Kidney (tissue), 14 donors: ENCODE measurements around the gene CYTH1. TPM values are rescaled to one million over a fixed set of nuclear protein-coding genes. Genes with fewer than 3 reads are reported as not detected.

ENCODE experiments used
- DNase-seq, 5 donors: peaks; one replicate each; pipeline ENCODE4 v3.0.0-alpha.2; 2013 to 2020
- FAIRE-seq: peaks from 2 replicates; lab custom pipeline; 2012; peaks lifted over from hg19 to GRCh38; lab: Jason Lieb, UNC
- H3K27ac ChIP-seq, 2 donors: one replicate each; pipeline ENCODE4 v1.7.0; 2013; ENCODE audit warnings: low read depth in 2 of 2, low read length in 2 of 2, inconsistent platforms in 1 of 2
- H3K27me3 ChIP-seq: one replicate; pipeline ENCODE4 v1.7.1; 2013; ENCODE audit warnings: low read length, inconsistent platforms; ENCODE audit not compliant: control insufficient read depth, insufficient read depth
- H3K36me3 ChIP-seq, 3 donors: one replicate each; pipeline versions ENCODE4 v1.7.0 to v1.7.1; 2013; ENCODE audit warnings: low read length in 3 of 3, control low read depth in 1 of 3, inconsistent platforms in 1 of 3; ENCODE audit not compliant: insufficient read depth in 3 of 3, control insufficient read depth in 2 of 3
- H3K4me1 ChIP-seq, 3 donors: one replicate each; pipeline versions ENCODE4 v1.7.0 to v1.7.1; 2013; ENCODE audit warnings: low read length in 3 of 3, inconsistent platforms in 1 of 3, low read depth in 1 of 3; ENCODE audit not compliant: control insufficient read depth in 2 of 3, insufficient read depth in 2 of 3
- H3K4me3 ChIP-seq, 3 donors: one replicate each; pipeline versions ENCODE4 v1.7.0 to v1.8.1; 2013; ENCODE audit warnings: low read length in 3 of 3, control low read depth in 1 of 3, inconsistent platforms in 1 of 3
- H3K9ac ChIP-seq, 3 donors: one replicate each; pipeline versions ENCODE4 v1.7.0 to v1.7.1; 2013; ENCODE audit warnings: low read length in 3 of 3, control low read depth in 1 of 3, inconsistent platforms in 1 of 3
- H3K9me3 ChIP-seq, 3 donors: one replicate each; pipeline versions ENCODE4 v1.7.0 to v1.7.1; 2013; ENCODE audit warnings: low read length in 3 of 3, control low read depth in 1 of 3, inconsistent platforms in 1 of 3; ENCODE audit not compliant: control insufficient read depth in 2 of 3, insufficient read depth in 1 of 3
- CTCF ChIP-seq: IDR thresholded peaks from 3 replicates; pipeline ENCODE4 v1.5.1; 2012; ENCODE audit warnings: mild to moderate bottlenecking, moderate library complexity, borderline replicate concordance; ENCODE audit not compliant: insufficient read depth; ENCODE audit errors: extremely low read depth
- intact Hi-C: fragments of 100-400 bp; cut with DNase I; formaldehyde crosslinking; loops from one replicate; pipeline ENCODE4 v1.11.1; 2022
- polyA plus RNA-seq: library from polyadenylated mRNA; stranded (reverse); fragments of 350-450 nt; fragmentation: Illumina TruSeq; extraction: RNeasy Lipid Tissue Mini Kit (QIAGEN cat#74804); gene quantifications from one replicate; pipeline ENCODE4 v1.2.3, GENCODE V29; 2014; ENCODE audit warnings: low read depth, low replicate concordance; ENCODE audit not compliant: insufficient read depth
- total RNA-seq: library from RNA; stranded (reverse); fragmentation: NEBNext Ultra II Directional; extraction: Animal tissue kit (Norgen Biotek cat#: 25700); gene quantifications from one replicate; pipeline ENCODE4 v1.2.1, GENCODE V29; 2021
- donor health status: control.
- donor health status: control.
- donor health status: control.
- donor health status: control.
- donor health status: control.
- donor health status: DM: yes; HTN: yes; CAD: no.
- donor health status: Normal renal cell carcinoma (clear cell type).

Gene CYTH1
- total and polyA plus RNA-seq, 2 donors from 2014 or later: 25.3 to 59.7 TPM

GRCh38 chr17:78689029-78689428, 93.0 kb downstream of the CYTH1 start:
- Histone ChIP-seq H3K9ac (no peak overlapping the region), H3K4me1 (no peaks in the 10 kb centered on the region), H3K27ac (no peak overlapping the region), H3K27me3 (no peaks in the 10 kb centered on the region), H3K36me3 (peaks cover 2 to 26% (median 22%) of the 10 kb centered on the region in 3 donors), H3K9me3 (no peaks in the 10 kb centered on the region), H3K4me3 (no peak overlapping the region)
- FAIRE-seq (no peak), DNase-seq (no peak)
- intact Hi-C loops: no loop called here
- TF ChIP-seq CTCF: no peak

- H3K9ac ChIP-seq: no peak overlapping the region
- no peak for FAIRE-seq
- intact Hi-C loops: no loop called here
Measured at GRCh38 chr17:78687944-78688343, 94.1 kb downstream of the CYTH1 start.

GRCh38 chr17:78687125-78687524, 94.9 kb downstream of the CYTH1 start:
- H3K27me3 ChIP-seq: no peaks in the 10 kb centered on the region
- peaks cover 2 to 33% (median 18%) of the 10 kb centered on the region in 3 donors for H3K36me3 ChIP-seq
- DNase-seq: no peak
- H3K9ac ChIP-seq: no peak overlapping the region
- no peaks in the 10 kb centered on the region for H3K9me3 ChIP-seq
- no peak overlapping the region for H3K4me3 ChIP-seq
- intact Hi-C loops: no loop called here
- no peaks in the 10 kb centered on the region for H3K4me1 ChIP-seq
- TF ChIP-seq CTCF: no peak
- no peak for FAIRE-seq
- H3K27ac ChIP-seq: no peak overlapping the region

More at GRCh38 chr17:78687944-78688343, 94.1 kb downstream of the CYTH1 start:
- H3K4me3 ChIP-seq: no peak overlapping the region
- H3K27ac ChIP-seq: no peak overlapping the region
- no peak for DNase-seq
- no peaks in the 10 kb centered on the region for H3K4me1 ChIP-seq
- no peaks in the 10 kb centered on the region for H3K27me3 ChIP-seq
- TF ChIP-seq CTCF: no peak
- no peaks in the 10 kb centered on the region for H3K9me3 ChIP-seq
- peaks cover 2 to 33% (median 18%) of the 10 kb centered on the region in 3 donors for H3K36me3 ChIP-seq

GRCh38 chr17:78684026-78684425, 98.0 kb downstream of the CYTH1 start:
- Histone ChIP-seq H3K27me3 (no peaks in the 10 kb centered on the region), H3K9ac (no peak overlapping the region), H3K27ac (no peak overlapping the region), H3K9me3 (no peaks in the 10 kb centered on the region), H3K4me3 (no peak overlapping the region), H3K4me1 (peaks cover 0 to 2% (median 0%) of the 10 kb centered on the region in 3 donors), H3K36me3 (peaks cover 2 to 40% (median 30%) of the 10 kb centered on the region in 3 donors)
- DNase-seq (no peak), FAIRE-seq (no peak)
- intact Hi-C loops: no loop called here
- no peak for TF ChIP-seq CTCF
